ACHN (cell line): Measurements from ENCODE around the gene UGT2B17.

Experiments
- DNase-seq: peaks from one replicate; pipeline ENCODE4 v3.0.0-alpha.2; 2015
- in situ Hi-C: cut with HindIII; loops from 2 replicates; pipeline ENCODE4 v1.10.0; 2017; ENCODE audit warnings: low sequenced_read_pairs, low pct_ligation_motif_present, low pct_unique_long_range_greater_than_20kb

The UGT2B17 gene

DNA sequence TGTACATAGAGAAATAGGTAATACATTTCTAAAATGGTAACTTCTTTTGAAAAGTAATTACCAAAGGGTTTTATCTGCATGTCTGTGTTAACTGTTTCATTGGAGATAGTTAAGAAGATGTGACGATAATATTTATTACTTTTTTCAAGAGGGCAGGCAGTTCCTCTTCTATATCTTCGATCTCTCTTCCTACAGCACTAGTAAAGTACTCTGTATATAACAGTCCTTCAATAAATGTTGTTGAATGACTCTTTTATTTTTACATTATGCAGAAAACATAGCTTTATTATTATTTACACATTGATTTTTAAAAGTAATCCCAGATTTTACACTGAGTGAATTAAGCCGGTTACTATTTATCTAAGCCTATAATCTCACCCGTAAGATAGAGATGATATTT, 77.1 kb downstream of the UGT2B17 start:
- in situ Hi-C loops: no loop called here
- DNase-seq: no peak

DNA sequence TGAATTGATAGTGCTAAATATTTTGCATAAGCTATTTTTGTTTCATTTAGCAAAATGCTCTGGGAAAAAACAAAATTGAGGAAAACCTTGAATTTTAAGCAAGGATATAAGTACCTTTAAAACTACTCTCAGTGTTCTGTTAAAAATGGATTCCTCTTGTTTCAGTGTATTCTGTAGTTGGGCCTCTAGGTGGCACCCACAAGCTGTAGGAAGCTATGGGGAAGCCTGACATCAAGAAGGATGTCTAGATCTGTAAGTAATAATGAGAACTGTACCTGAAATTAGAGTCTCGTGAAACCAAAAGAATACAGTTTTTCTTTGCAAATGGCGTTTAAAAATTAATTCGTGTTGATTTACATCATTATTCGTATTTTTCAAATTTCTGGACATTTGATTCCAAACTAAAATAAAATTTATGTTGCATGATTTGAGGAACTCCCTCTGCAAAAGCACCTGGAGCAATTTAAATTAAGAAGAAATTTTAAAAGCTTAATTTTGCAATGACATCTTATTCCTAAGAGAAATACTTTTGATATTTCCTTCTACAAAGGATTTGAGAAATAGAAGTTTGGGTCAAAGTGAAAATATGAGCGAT, 77.6 kb downstream of the UGT2B17 start:
- DNase-seq: peak; percentile 70
- in situ Hi-C loops: no loop called here

DNA sequence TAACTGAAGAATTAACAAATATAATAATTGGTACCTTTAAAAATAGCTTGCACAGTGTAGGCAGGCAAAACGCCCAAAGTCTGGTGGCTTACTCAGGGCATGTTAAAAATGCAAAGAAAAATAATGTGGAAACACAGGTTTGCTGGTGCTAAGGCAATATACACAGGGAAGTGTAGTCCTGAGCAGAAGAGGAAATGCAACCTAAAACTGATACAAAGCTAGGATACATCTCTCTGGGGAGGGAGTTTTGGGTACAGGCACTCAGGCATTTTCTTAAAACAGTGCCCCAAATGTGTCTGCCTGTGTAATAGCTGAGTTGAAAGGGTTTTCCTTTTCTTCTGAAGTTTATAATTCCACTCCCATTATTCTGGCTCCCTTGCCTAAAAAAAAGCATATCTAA, 81.4 kb downstream of the UGT2B17 start:
- in situ Hi-C loops: no loop called here
- DNase-seq: no peak

DNA sequence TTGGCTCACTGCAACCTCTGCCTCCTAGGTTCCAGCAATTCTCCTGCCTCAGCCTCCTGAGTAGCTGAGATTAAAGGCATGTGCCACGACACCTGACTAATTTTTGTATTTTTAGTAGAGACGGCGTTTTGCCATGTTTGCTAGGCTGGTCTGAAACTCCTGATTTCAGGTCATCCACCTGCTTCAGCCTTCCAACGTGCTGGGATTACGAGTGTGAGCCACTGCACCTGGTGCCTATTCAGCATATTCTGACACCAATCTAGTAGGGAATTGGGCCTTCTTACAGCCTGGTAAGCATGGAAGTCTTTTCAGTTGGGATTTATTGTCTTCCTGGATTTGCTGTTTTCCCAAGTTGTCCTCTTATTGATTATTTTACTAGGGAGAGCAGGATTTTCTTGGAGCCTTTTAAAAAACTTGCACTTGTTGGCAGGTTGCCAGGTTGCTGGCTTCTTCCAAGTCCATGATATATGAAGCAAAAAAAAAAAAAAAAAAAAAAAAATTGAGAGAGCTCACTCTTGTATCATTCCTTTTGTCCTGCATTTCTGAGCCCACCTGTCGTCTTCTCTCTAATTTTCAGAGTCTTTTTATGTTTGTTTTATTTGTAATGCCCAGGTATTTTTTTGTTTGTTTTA, 85.2 kb downstream of the UGT2B17 start:
- in situ Hi-C loops: no loop called here
- no peak for DNase-seq

DNA sequence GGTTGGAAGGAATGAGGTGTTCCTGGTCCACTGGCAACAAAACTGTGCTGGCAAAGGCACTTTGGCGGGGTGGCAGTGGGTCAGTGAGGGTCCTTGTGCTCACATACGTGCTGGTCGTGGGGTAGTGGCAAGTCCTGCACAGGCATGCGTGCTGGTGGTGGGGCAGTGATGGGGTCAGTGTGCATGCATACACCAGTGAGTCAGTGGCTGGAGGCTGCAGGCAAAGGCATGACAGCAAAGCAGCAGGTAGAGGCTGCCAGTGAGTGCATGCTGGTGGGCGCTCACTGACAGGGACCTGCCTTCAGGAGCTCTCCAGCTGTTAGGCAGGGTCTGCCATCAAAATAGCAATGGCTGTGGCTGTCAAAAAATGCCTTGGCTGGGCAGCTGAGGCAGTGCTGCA, 86.8 kb downstream of the UGT2B17 start:
- in situ Hi-C loops: no loop called here
- DNase-seq: no peak
